HUDEP-2 (cell line): ENCODE data around the gene DGKI.

Experiments used
- DNase-seq, 76 experiments: peaks; one replicate each; lab custom pipeline; 2025; ENCODE audit not compliant: unreplicated experiment in 76 of 76; lab: John Stamatoyannopoulos, UW

DGKI gene

GRCh38 chr7:137611606-137612005 lies 235.2 kb downstream of the DGKI start:
- no peak for DNase-seq

- no peak for DNase-seq
Observed at GRCh38 chr7:137609500-137609899, 237.3 kb downstream of the DGKI start.

- DNase-seq, result peak in 7 of 76 experiments; percentile 0 to 13 (median 1)
Observed at GRCh38 chr7:137606061-137606674, 240.6 kb downstream of the DGKI start.

- no peak for DNase-seq
Observed at GRCh38 chr7:137603043-137603442, 243.7 kb downstream of the DGKI start.

- DNase-seq, result no peak
Observed at GRCh38 chr7:137601642-137602041, 245.1 kb downstream of the DGKI start.

GRCh38 chr7:137597856-137598255 lies 248.9 kb downstream of the DGKI start:
- no peak for DNase-seq

- no peak for DNase-seq
Observed at GRCh38 chr7:137593115-137593711, 253.6 kb downstream of the DGKI start.

GRCh38 chr7:137592232-137592896 lies 254.4 kb downstream of the DGKI start:
- DNase-seq, result peak in 20 of 76 experiments; percentile 0 to 56 (median 6)

GRCh38 chr7:137591421-137591837 lies 255.3 kb downstream of the DGKI start:
- DNase-seq, result no peak

- DNase-seq, result no peak
Observed at GRCh38 chr7:137590756-137591305, 255.9 kb downstream of the DGKI start.

GRCh38 chr7:137590071-137590755 lies 256.6 kb downstream of the DGKI start:
- no peak for DNase-seq

GRCh38 chr7:137587326-137587725 lies 259.4 kb downstream of the DGKI start:
- no peak for DNase-seq

- DNase-seq, result no peak
Observed at GRCh38 chr7:137585591-137585990, 261.2 kb downstream of the DGKI start.

GRCh38 chr7:137583172-137583571 lies 263.6 kb downstream of the DGKI start:
- no peak for DNase-seq

GRCh38 chr7:137579913-137580640 lies 266.7 kb downstream of the DGKI start:
- DNase-seq, result no peak

GRCh38 chr7:137578541-137578940 lies 268.2 kb downstream of the DGKI start:
- no peak for DNase-seq

GRCh38 chr7:137577184-137577583 lies 269.6 kb downstream of the DGKI start:
- no peak for DNase-seq

GRCh38 chr7:137576481-137576880 lies 270.3 kb downstream of the DGKI start:
- no peak for DNase-seq

GRCh38 chr7:137574812-137575211 lies 272.0 kb downstream of the DGKI start:
- DNase-seq, result no peak

GRCh38 chr7:137572056-137572784 lies 274.6 kb downstream of the DGKI start:
- DNase-seq, result no peak
